Erythroblast (primary cell): ENCODE results near the gene GDF7.

Experiments
- GATA1 ChIP-seq: IDR thresholded peaks from 2 replicates; pipeline ENCODE4 v1.6.1; 2011; ENCODE audit warnings: low read depth, mild to moderate bottlenecking, control low read depth, low read length, moderate library complexity
- POLR2A ChIP-seq: IDR thresholded peaks from 2 replicates; pipeline ENCODE4 v1.6.1; 2011; ENCODE audit warnings: mild to moderate bottlenecking, low read length

GRCh38 chr2:20650393-20650876 is 16.5 kb upstream of the GDF7 start:
- no peak for TF ChIP-seq POLR2A
- no peak for TF ChIP-seq GATA1
